Measurements from ENCODE around the gene NHEJ1.

- TF ChIP-seq HNRNPLL (IDR thresholded peaks at IDR 0.05; ENCODE audit: low read depth, low read length, poor library complexity, severe bottlenecking) (no peak), POLR2A (conservative IDR thresholded peaks at IDR 0.05) (no peak), CTCF (IDR thresholded peaks at IDR 0.05 in 2 of 3, conservative IDR thresholded peaks at IDR 0.05 in 1 of 3; ENCODE audit: insufficient read depth in 2 of 3, low read depth in 1 of 3, low read length in 3 of 3) (no peak), FOS (IDR thresholded peaks at IDR 0.05; ENCODE audit: extremely low read depth, insufficient read length) (no peak), FOXK1 (CRISPR knock-in tag; IDR thresholded peaks at IDR 0.05; ENCODE audit: borderline replicate concordance) (no peak), ZNF583 (CRISPR knock-in tag; IDR thresholded peaks at IDR 0.05) (no peak)
Observed at GRCh38 chr2:219089330-219089729, 71.3 kb downstream of the NHEJ1 start.

All from K562 (cell line).